Panc1 (cell line): ENCODE data around the gene SPSB3.

Source experiments
- POLR2AphosphoS5 ChIP-seq: IDR thresholded peaks from 2 replicates; pipeline ENCODE4 v1.6.1; 2012; ENCODE audit warnings: mild to moderate bottlenecking, low read depth, low read length, moderate library complexity
- SIN3A ChIP-seq: IDR thresholded peaks from 2 replicates; pipeline ENCODE4 v1.6.1; 2012; ENCODE audit warnings: low read depth, mild to moderate bottlenecking, low read length, moderate library complexity, borderline replicate concordance; ENCODE audit not compliant: insufficient read depth
- TCF7L2 ChIP-seq: IDR thresholded peaks from 2 replicates; pipeline ENCODE4 v1.6.1; 2011; ENCODE audit warnings: mild to moderate bottlenecking, low read depth, low read length, inconsistent platforms
- TF ChIP-seq, protein P1 (sequence below), 2 experiments: IDR thresholded peaks; 2 replicates each; pipeline ENCODE4 v1.6.1; 2011 to 2012; ENCODE audit warnings: low read depth in 2 of 2, control low read depth in 1 of 2, low read length in 1 of 2, mild to moderate bottlenecking in 1 of 2, moderate library complexity in 1 of 2; ENCODE audit not compliant: insufficient read depth in 1 of 2
- TF ChIP-seq, protein P2 (sequence below): fragments of 450-650 bp; IDR thresholded peaks from 2 replicates; pipeline ENCODE4 v1.5.1; 2017; ENCODE audit warnings: mild to moderate bottlenecking

DNA sequence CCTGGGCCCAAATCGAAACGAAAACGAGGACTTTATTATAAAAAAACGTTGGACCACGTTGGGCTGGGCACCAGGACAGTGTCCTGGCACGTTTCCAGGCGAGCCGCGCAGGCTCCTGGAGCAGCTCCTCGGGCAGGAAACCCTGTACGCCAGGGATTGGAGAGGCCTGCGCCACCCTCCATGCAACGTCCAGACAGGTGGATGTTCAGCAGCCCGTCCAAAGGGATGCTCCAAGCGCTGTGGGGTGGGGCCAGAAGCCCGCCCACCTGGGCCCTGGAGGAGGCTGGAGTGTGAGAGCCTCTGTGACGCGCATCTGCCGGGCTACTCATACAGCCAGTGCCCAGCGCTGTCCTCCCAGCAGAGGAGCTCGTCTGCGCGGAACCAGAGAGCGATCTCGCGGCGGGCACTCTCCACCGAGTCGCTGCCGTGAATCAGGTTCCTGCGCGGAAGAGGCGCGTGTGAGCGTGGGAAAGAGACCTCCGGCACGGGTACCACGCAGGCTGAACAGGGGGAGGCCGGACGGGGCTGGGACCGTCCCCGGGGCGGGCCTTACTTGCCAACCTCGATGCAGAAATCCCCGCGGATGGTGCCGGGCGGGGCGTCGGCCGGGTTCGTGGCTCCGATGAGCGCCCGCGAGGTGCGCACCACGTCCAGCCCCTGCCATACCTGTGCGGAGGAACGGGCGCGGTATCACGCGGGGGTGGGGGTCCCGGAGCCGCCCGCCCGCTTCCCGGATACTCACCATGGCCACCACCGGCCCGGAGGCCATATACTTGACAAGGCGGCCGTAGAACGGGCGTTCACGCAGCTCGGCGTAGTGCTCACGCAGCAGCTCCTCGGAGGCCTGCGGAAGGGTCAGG, 11.8 kb downstream of the SPSB3 start:
- TF ChIP-seq, protein P1, sequence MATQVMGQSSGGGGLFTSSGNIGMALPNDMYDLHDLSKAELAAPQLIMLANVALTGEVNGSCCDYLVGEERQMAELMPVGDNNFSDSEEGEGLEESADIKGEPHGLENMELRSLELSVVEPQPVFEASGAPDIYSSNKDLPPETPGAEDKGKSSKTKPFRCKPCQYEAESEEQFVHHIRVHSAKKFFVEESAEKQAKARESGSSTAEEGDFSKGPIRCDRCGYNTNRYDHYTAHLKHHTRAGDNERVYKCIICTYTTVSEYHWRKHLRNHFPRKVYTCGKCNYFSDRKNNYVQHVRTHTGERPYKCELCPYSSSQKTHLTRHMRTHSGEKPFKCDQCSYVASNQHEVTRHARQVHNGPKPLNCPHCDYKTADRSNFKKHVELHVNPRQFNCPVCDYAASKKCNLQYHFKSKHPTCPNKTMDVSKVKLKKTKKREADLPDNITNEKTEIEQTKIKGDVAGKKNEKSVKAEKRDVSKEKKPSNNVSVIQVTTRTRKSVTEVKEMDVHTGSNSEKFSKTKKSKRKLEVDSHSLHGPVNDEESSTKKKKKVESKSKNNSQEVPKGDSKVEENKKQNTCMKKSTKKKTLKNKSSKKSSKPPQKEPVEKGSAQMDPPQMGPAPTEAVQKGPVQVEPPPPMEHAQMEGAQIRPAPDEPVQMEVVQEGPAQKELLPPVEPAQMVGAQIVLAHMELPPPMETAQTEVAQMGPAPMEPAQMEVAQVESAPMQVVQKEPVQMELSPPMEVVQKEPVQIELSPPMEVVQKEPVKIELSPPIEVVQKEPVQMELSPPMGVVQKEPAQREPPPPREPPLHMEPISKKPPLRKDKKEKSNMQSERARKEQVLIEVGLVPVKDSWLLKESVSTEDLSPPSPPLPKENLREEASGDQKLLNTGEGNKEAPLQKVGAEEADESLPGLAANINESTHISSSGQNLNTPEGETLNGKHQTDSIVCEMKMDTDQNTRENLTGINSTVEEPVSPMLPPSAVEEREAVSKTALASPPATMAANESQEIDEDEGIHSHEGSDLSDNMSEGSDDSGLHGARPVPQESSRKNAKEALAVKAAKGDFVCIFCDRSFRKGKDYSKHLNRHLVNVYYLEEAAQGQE (IDR thresholded peaks at IDR 0.05; ENCODE audit: insufficient read depth in 1 of 2, low read depth in 2 of 2, low read length in 1 of 2) = no peak
- TF ChIP-seq, protein P2, sequence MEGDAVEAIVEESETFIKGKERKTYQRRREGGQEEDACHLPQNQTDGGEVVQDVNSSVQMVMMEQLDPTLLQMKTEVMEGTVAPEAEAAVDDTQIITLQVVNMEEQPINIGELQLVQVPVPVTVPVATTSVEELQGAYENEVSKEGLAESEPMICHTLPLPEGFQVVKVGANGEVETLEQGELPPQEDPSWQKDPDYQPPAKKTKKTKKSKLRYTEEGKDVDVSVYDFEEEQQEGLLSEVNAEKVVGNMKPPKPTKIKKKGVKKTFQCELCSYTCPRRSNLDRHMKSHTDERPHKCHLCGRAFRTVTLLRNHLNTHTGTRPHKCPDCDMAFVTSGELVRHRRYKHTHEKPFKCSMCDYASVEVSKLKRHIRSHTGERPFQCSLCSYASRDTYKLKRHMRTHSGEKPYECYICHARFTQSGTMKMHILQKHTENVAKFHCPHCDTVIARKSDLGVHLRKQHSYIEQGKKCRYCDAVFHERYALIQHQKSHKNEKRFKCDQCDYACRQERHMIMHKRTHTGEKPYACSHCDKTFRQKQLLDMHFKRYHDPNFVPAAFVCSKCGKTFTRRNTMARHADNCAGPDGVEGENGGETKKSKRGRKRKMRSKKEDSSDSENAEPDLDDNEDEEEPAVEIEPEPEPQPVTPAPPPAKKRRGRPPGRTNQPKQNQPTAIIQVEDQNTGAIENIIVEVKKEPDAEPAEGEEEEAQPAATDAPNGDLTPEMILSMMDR = no peak
- TF ChIP-seq POLR2AphosphoS5 (peak; percentile 74), TCF7L2 (no peak), SIN3A (peak; percentile 55)
